HepG2 (cell line): Measurements from ENCODE around the gene BICDL2. TPM values are rescaled to one million over a fixed set of nuclear protein-coding genes. Genes with fewer than 3 reads are reported as not detected.

Experiments used
- ARID3A ChIP-seq: IDR thresholded peaks from 2 replicates; pipeline ENCODE4 v1.6.1; 2012; ENCODE audit warnings: low read depth, low read length, improper control_type of control experiment
- ATF2 ChIP-seq: sonication (generic); formaldehyde crosslinking; IDR thresholded peaks from 2 replicates; pipeline ENCODE4 v1.4.0; 2020; ENCODE audit warnings: missing genetic modification reagents
- ATF7 ChIP-seq, 2 experiments: fragments of 450-650 bp in 1 of 2; sonication (generic) in 1 of 2; formaldehyde crosslinking in 1 of 2; IDR thresholded peaks; 2 replicates each; pipeline versions ENCODE4 v1.4.0 to v1.6.1; 2016 to 2020; ENCODE audit warnings: antibody characterized with exemption in 1 of 2, mild to moderate bottlenecking in 1 of 2, missing genetic modification reagents in 1 of 2
- HOMEZ ChIP-seq: IDR thresholded peaks from 2 replicates; pipeline ENCODE4 v1.6.1; 2016; ENCODE audit warnings: low read depth
- PAF1 ChIP-seq: IDR thresholded peaks from 2 replicates; pipeline ENCODE4 v1.6.1; 2016; ENCODE audit warnings: missing genetic modification reagents, missing compliant biosample characterization
- PTBP1 ChIP-seq: fragments of 200-400 bp; formaldehyde crosslinking; IDR thresholded peaks from 2 replicates; pipeline ENCODE4 v1.6.1; 2018; ENCODE audit warnings: low read length, low read depth; ENCODE audit not compliant: poor library complexity, severe bottlenecking
- RARG ChIP-seq: sonication (generic); formaldehyde crosslinking; IDR thresholded peaks from 2 replicates; pipeline ENCODE4 v1.4.0; 2020; ENCODE audit warnings: low read depth, mild to moderate bottlenecking, missing genetic modification reagents
- RXRB ChIP-seq: IDR thresholded peaks from 2 replicates; pipeline ENCODE4 v1.6.1; 2016; ENCODE audit warnings: borderline replicate concordance, missing genetic modification reagents, missing compliant biosample characterization
- SMAD3 ChIP-seq: sonication (generic); formaldehyde crosslinking; IDR thresholded peaks from 2 replicates; pipeline ENCODE4 v1.4.0; 2020; ENCODE audit warnings: missing genetic modification reagents
- THAP11 ChIP-seq: IDR thresholded peaks from 2 replicates; pipeline ENCODE4 v1.6.1; 2016; ENCODE audit warnings: missing biosample characterization, missing genetic modification reagents
- UBTF ChIP-seq: sonication (generic); formaldehyde crosslinking; IDR thresholded peaks from 2 replicates; pipeline ENCODE4 v1.4.0; 2020; ENCODE audit warnings: mild to moderate bottlenecking, missing genetic modification reagents
- ZBTB21 ChIP-seq: sonication (generic); formaldehyde crosslinking; IDR thresholded peaks from 2 replicates; pipeline ENCODE4 v1.4.0; 2020; ENCODE audit warnings: missing genetic modification reagents
- ZBTB46 ChIP-seq: sonication (generic); formaldehyde crosslinking; IDR thresholded peaks from 2 replicates; pipeline ENCODE4 v1.4.0; 2020; ENCODE audit warnings: mild to moderate bottlenecking, missing genetic modification reagents, borderline replicate concordance
- ZNF589 ChIP-seq: sonication (generic); formaldehyde crosslinking; conservative IDR thresholded peaks from 2 replicates; pipeline ENCODE4 v1.8.0; 2022; ENCODE audit warnings: mild to moderate bottlenecking, moderate library complexity, missing genetic modification reagents
- ZNF672 ChIP-seq: sonication (generic); formaldehyde crosslinking; IDR thresholded peaks from 2 replicates; pipeline ENCODE4 v1.8.1; 2022; ENCODE audit warnings: missing genetic modification reagents
- ZNF784 ChIP-seq: sonication (generic); formaldehyde crosslinking; IDR thresholded peaks from 2 replicates; pipeline ENCODE4 v1.5.1; 2020; ENCODE audit warnings: missing genetic modification reagents, mild to moderate bottlenecking, borderline replicate concordance
- ZZZ3 ChIP-seq: sonication (generic); formaldehyde crosslinking; IDR thresholded peaks from 2 replicates; pipeline ENCODE4 v1.4.0; 2020; ENCODE audit warnings: missing genetic modification reagents, mild to moderate bottlenecking, borderline replicate concordance
- polyA plus RNA-seq, 8 experiments: library from polyadenylated mRNA; depleted of rRNA in 3 of 8; stranded (reverse) in 7 of 8; unstranded in 1 of 8; fragments of >200 nt; fragmentation: Illumina TruSeq in 4 of 8; extraction: Trizol in 4 of 8; gene quantifications; 2 replicates each; pipeline versions ENCODE4 v1.2.1 to v1.2.3, GENCODE V29; 2011 to 2016; ENCODE audit warnings: low read depth in 4 of 8, missing spikeins in 1 of 8, mixed read lengths in 1 of 8; ENCODE audit not compliant: insufficient read depth in 1 of 8
- total RNA-seq, 5 experiments: library from RNA; depleted of rRNA; stranded (reverse); fragments of >200 nt; fragmentation: Illumina TruSeq; extraction: Trizol; gene quantifications; 2 replicates each; pipeline ENCODE4 v1.2.3, GENCODE V29; 2016; ENCODE audit warnings: low read depth in 1 of 5

The BICDL2 gene
- total and polyA plus RNA-seq, 2 of the 13 experiments (the other 11 are each of a cell fraction or from before 2014, with no cell fraction given): 0.12 TPM; not detected in 1

- TF ChIP-seq UBTF (CRISPR knock-in tag): peak; percentile 25; the same call in 1 of the 2 replicates
- no peak for TF ChIP-seq ZNF784
- TF ChIP-seq ZNF589 (CRISPR knock-in tag): no peak
- 0 out of 2 replicates have a peak, but pooled peaks have one; percentile 47 for TF ChIP-seq ATF2
- no peak for TF ChIP-seq SMAD3 (CRISPR knock-in tag)
- peak; percentile 62 for TF ChIP-seq ATF7 (IDR thresholded peaks at IDR 0.05)
- TF ChIP-seq ATF7 (CRISPR knock-in tag; IDR thresholded peaks at IDR 0.05): no peak
- no peak for TF ChIP-seq ZNF672 (CRISPR knock-in tag)
- no peak for TF ChIP-seq RARG
- TF ChIP-seq PAF1 (CRISPR knock-in tag): no peak
- TF ChIP-seq THAP11 (CRISPR knock-in tag): 0 out of 2 replicates have a peak, but pooled peaks have one; percentile 31
- no peak for TF ChIP-seq RXRB (CRISPR knock-in tag)
- peak; percentile 73 for TF ChIP-seq ZBTB21 (CRISPR knock-in tag)
- TF ChIP-seq ARID3A: no peak
- no peak for TF ChIP-seq ZBTB46 (CRISPR knock-in tag)
- no peak for TF ChIP-seq HOMEZ (CRISPR knock-in tag)
- TF ChIP-seq PTBP1: no peak
- TF ChIP-seq ZZZ3 (CRISPR knock-in tag): no peak
Measured at GRCh38 chr16:3038256-3038655, 1.5 kb upstream of the BICDL2 start (continued).
